CD4-positive, alpha-beta memory T cell (primary cell): ENCODE measurements around the gene COQ10A. TPM values are rescaled to one million over a fixed set of nuclear protein-coding genes. Genes with fewer than 3 reads are reported as not detected.
A peak's percentile ranks its signal among the peaks of the same experiment; 100 is the strongest.

Source experiments
- CTCF ChIA-PET: fragments of 350-600 bp; sonication (Branson Sonifier 250); formaldehyde crosslinking; loops from one replicate; lab custom pipeline; 2021; ENCODE audit warnings: inconsistent platforms; ENCODE audit not compliant: partially characterized antibody; lab: Charles Lee
- POLR2A ChIA-PET: fragments of 350-600 bp; sonication (Branson Sonifier 250); formaldehyde crosslinking; loops from one replicate; lab custom pipeline; 2021; ENCODE audit not compliant: partially characterized antibody; lab: Charles Lee
- DNase-seq, 5 donors: peaks; one replicate each; pipeline versions ENCODE4 v3.0.0 to v3.0.0-alpha.2; 2020 to 2022; ENCODE audit warnings: mixed read lengths in 1 of 5
- H3K27ac ChIP-seq: one replicate; pipeline ENCODE4 v1.7.0; 2013; ENCODE audit warnings: low read depth, low read length
- H3K27me3 ChIP-seq: 2 replicates; pipeline ENCODE4 v1.7.0; 2013; ENCODE audit warnings: mild to moderate bottlenecking, low read length, moderate library complexity; ENCODE audit not compliant: insufficient read depth
- H3K36me3 ChIP-seq: 2 replicates; pipeline ENCODE4 v1.7.0; 2013; ENCODE audit warnings: mild to moderate bottlenecking, low read length, moderate library complexity; ENCODE audit not compliant: insufficient read depth
- H3K4me1 ChIP-seq: 2 replicates; pipeline ENCODE4 v1.7.0; 2013; ENCODE audit warnings: mild to moderate bottlenecking, low read length, moderate library complexity; ENCODE audit not compliant: insufficient read depth
- H3K4me3 ChIP-seq, 2 donors: one replicate each; pipeline ENCODE4 v1.7.0; 2013; ENCODE audit warnings: low read length in 2 of 2, mild to moderate bottlenecking in 1 of 2
- H3K9me3 ChIP-seq, 2 donors: one replicate each; pipeline ENCODE4 v1.7.0; 2013; ENCODE audit warnings: low read length in 2 of 2, control low read depth in 1 of 2; ENCODE audit not compliant: control insufficient read depth in 1 of 2
- H3K27ac Mint-ChIP-seq, 7 donors: one replicate each; pipeline ENCODE4 v1.8.0; 2020 to 2021; ENCODE audit warnings: mixed read lengths in 7 of 7, mild to moderate bottlenecking in 6 of 7, inconsistent platforms in 3 of 7, moderate library complexity in 3 of 7
- H3K27me3 Mint-ChIP-seq, 2 donors: one replicate each; pipeline ENCODE4 v1.8.0; 2020 to 2021; ENCODE audit warnings: mixed read lengths in 2 of 2
- H3K36me3 Mint-ChIP-seq, 2 donors: one replicate each; pipeline ENCODE4 v1.8.0; 2020 to 2021; ENCODE audit warnings: mixed read lengths in 2 of 2, inconsistent platforms in 1 of 2, mild to moderate bottlenecking in 1 of 2
- H3K4me1 Mint-ChIP-seq, 4 donors: one replicate each; pipeline ENCODE4 v1.8.0; 2020 to 2021; ENCODE audit warnings: mixed read lengths in 4 of 4, mild to moderate bottlenecking in 1 of 4
- H3K4me3 Mint-ChIP-seq, 8 donors: one replicate each; pipeline ENCODE4 v1.8.0; 2020 to 2021; ENCODE audit warnings: mixed read lengths in 8 of 8, mild to moderate bottlenecking in 7 of 8, moderate library complexity in 6 of 8, inconsistent platforms in 3 of 8
- H3K9me3 Mint-ChIP-seq, 8 donors: one replicate each; pipeline ENCODE4 v1.8.0; 2020 to 2021; ENCODE audit warnings: mixed read lengths in 8 of 8, mild to moderate bottlenecking in 5 of 8, inconsistent platforms in 3 of 8, moderate library complexity in 1 of 8
- intact Hi-C: fragments of 100-400 bp; cut with micrococcal nuclease; formaldehyde crosslinking; loops from one replicate; pipeline ENCODE4 v1.15.1; 2023
- polyA plus RNA-seq, 2 donors: library from polyadenylated mRNA; unstranded; fragments of 300-500 nt; fragmentation: Illumina TruSeq; gene quantifications; one replicate each; pipeline ENCODE4 v1.2.3, GENCODE V29; 2021
- total RNA-seq, 2 experiments: library from RNA; stranded (reverse); gene quantifications; one replicate each; pipeline ENCODE4 v1.2.3, GENCODE V29; 2021

The COQ10A gene
- total and polyA plus RNA-seq, 4 experiments from 2014 or later = 8.7 to 38.6 (median 23.5) TPM

DNA sequence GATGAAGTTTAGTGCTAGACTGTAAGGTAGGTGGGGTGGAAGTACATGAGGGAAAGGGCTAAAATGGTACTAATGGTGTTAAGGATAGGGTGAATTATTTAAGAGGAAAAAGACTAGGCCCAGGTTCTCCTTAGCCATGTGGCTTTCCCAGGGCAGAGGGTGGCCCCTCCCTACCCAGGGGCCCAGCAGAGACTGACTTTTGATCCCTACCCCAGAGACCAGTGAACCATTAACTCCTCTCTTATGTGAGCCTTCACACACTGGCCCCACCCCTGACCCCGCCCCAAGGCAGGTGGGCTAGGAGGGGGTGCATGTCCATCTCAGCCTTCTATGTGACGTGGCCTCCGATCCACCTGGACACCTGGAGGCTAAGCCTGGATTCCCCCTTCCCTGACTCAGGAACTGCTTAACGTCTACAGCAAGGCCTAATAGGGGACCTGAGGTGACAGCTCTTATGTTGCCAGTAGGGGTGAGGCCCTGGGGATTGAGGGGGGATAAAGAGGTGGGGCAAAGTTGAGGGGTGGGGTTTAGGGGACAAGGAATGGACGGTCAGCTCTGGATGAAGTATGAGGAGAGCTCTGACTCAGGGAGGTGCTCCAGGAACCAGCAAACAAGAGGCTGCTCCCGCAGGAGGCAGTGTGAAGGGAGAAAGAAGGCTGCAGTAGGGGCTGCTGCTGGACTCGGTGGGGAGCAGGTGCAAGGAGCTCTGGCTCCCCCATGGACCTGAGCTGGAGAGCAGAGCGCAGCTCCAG is 36.1 kb upstream of the COQ10A start:
- Mint-ChIP-seq H3K4me3 (no peak overlapping the region), H3K27ac (peak overlapping the region in 2 of 7 donors; percentile 17 to 32), H3K36me3 (peaks cover 0 to 11% of the 10 kb centered on the region in 2 donors), H3K9me3 (peaks cover 0 to 2% (median 0%) of the 10 kb centered on the region in 8 donors), H3K27me3 (no peaks in the 10 kb centered on the region), H3K4me1 (peaks cover 0 to 4% (median under 1%) of the 10 kb centered on the region in 4 donors)
- Histone ChIP-seq H3K4me1 (peaks cover 3% of the 10 kb centered on the region), H3K27me3 (no peaks in the 10 kb centered on the region), H3K9me3 (no peaks in the 10 kb centered on the region), H3K4me3 (no peak overlapping the region), H3K27ac (no peak overlapping the region), H3K36me3 (no peaks in the 10 kb centered on the region)
- intact Hi-C loops = no loop called here
- ChIA-PET POLR2A (interaction anchor here (0.7 kb wide), 2 partner anchors 41 to 218 kb away, joined by 3 read pairs; no protein-coding TSS in a partner anchor), CTCF (interaction anchor here (1.1 kb wide), 2 partner anchors 9 to 41 kb away, joined by 3 to 5 read pairs; partner anchors contain the start of genes RNF41 and SMARCC2)
- no peak for DNase-seq

DNA sequence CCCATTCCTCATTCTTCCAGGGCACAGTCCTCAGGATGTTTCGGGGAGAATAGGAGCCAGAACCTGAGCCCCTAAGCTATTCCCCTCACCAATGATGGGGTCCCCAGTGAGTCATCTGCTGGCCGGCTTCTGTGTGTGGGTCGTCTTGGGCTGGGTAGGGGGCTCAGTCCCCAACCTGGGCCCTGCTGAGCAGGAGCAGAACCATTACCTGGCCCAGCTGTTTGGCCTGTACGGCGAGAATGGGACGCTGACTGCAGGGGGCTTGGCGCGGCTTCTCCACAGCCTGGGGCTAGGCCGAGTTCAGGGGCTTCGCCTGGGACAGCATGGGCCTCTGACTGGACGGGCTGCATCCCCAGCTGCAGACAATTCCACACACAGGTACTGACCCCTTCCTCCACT is 35.6 kb upstream of the COQ10A start:
- CTCF ChIA-PET = interaction anchor here (0.7 to 1.1 kb wide), 3 partner anchors 9 to 749 kb away, joined by 3 to 5 read pairs (median 3); partner anchors contain the start of genes RNF41 and SMARCC2
- no peaks in the 10 kb centered on the region for H3K27me3 ChIP-seq
- H3K4me1 Mint-ChIP-seq = peaks cover 0 to 1% (median 0%) of the 10 kb centered on the region in 4 donors

DNA sequence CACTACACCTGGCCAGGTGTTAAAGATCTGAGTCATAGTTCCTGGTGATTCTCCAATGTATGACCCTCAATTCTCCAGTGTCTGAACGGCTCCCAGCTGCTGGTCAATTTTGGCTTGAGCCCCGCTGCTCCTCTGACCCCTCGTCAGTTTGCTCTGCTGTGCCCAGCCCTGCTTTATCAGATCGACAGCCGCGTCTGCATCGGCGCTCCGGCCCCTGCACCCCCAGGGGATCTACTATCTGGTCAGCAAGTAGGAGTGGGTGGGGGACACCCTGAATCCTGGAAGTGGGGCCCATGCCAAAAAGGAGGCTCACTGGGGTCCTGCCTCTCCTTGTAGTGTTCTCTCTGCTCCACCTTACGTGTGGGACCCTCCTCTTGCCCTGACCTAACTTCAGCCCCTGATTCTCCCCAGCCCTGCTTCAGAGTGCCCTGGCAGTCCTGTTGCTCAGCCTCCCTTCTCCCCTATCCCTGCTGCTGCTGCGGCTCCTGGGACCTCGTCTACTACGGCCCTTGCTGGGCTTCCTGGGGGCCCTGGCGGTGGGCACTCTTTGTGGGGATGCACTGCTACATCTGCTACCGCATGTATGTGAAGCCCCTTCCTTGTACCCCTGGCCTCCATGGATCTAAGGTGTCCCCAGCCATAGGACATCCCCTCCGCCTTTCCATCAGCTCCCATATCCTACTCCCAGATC is 31.9 kb upstream of the COQ10A start:
- Mint-ChIP-seq H3K27ac (peak overlapping the region in 4 of 7 donors; percentile 20 to 71 (median 52)), H3K4me3 (no peak overlapping the region), H3K9me3 (peaks cover 0 to 2% (median 0%) of the 10 kb centered on the region in 8 donors), H3K27me3 (no peaks in the 10 kb centered on the region), H3K4me1 (no peaks in the 10 kb centered on the region), H3K36me3 (peaks cover 0 to 17% of the 10 kb centered on the region in 2 donors)
- intact Hi-C loops = no loop called here
- Histone ChIP-seq H3K36me3 (no peaks in the 10 kb centered on the region), H3K27ac (no peak overlapping the region), H3K4me1 (no peaks in the 10 kb centered on the region), H3K4me3 (no peak overlapping the region), H3K27me3 (no peaks in the 10 kb centered on the region), H3K9me3 (no peaks in the 10 kb centered on the region)
- ChIA-PET POLR2A (no interaction called here), CTCF (interaction anchor here (0.7 to 2.0 kb wide), 3 partner anchors 116 to 469 kb away, joined by 4 to 5 read pairs (median 5); partner anchors contain the start of gene ZC3H10)
- no peak for DNase-seq

More for the DNA sequence above, 35.6 kb upstream of the COQ10A start:
- H3K4me3 ChIP-seq = no peak overlapping the region
- no peaks in the 10 kb centered on the region for H3K9me3 ChIP-seq
- intact Hi-C loops = no loop called here
- Mint-ChIP-seq H3K36me3 (peaks cover 0 to 9% of the 10 kb centered on the region in 2 donors), H3K27me3 (no peaks in the 10 kb centered on the region), H3K27ac (no peak overlapping the region), H3K4me3 (peak overlapping the region in 1 of 8 donors; percentile 64), H3K9me3 (peaks cover 0 to 2% (median 0%) of the 10 kb centered on the region in 8 donors)
- POLR2A ChIA-PET = interaction anchor here (0.7 kb wide), 2 partner anchors 41 to 218 kb away, joined by 3 read pairs; no protein-coding TSS in a partner anchor
- H3K4me1 ChIP-seq = no peaks in the 10 kb centered on the region
- H3K27ac ChIP-seq = no peak overlapping the region
- no peaks in the 10 kb centered on the region for H3K36me3 ChIP-seq
- DNase-seq = no peak

DNA sequence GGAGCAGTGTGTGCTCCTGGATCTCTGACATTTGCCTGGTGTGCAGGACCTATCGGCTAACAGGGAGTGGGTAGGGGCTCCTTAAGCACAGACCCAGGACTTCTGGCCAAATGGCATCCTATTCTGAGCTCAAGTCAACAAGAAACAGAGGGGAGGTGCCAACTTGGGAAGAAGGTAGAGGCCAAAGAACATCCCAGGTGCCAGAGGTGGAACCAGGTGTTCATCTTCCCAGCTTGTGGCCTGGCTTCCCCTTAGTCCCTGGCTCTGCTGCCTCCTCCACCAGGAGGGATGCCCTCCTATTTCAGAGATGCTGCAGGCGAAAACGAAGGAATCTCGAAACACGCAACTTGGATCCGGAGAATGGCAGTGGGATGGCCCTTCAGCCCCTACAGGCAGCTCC is 30.7 kb upstream of the COQ10A start:
- Histone ChIP-seq H3K9me3 (no peaks in the 10 kb centered on the region), H3K4me1 (no peaks in the 10 kb centered on the region), H3K27ac (no peak overlapping the region), H3K36me3 (peaks cover 5% of the 10 kb centered on the region), H3K27me3 (no peaks in the 10 kb centered on the region), H3K4me3 (no peak overlapping the region)
- no peak overlapping the region for H3K4me3 Mint-ChIP-seq
- no peaks in the 10 kb centered on the region for H3K27me3 Mint-ChIP-seq
- no peak overlapping the region for H3K27ac Mint-ChIP-seq
- ChIA-PET CTCF (interaction anchor here (1.3 to 2.0 kb wide), 2 partner anchors 118 to 228 kb away, joined by 3 to 5 read pairs; no protein-coding TSS in a partner anchor), POLR2A (interaction anchor here (0.8 to 1.4 kb wide), 3 partner anchors 9 to 22 kb away, joined by 3 to 5 read pairs (median 3); partner anchors contain the start of genes ANKRD52 and RNF41)
- H3K9me3 Mint-ChIP-seq = no peaks in the 10 kb centered on the region
- H3K4me1 Mint-ChIP-seq = no peaks in the 10 kb centered on the region
- DNase-seq = no peak
- intact Hi-C loops = no loop called here
- peaks cover 0 to 24% of the 10 kb centered on the region in 2 donors for H3K36me3 Mint-ChIP-seq

DNA sequence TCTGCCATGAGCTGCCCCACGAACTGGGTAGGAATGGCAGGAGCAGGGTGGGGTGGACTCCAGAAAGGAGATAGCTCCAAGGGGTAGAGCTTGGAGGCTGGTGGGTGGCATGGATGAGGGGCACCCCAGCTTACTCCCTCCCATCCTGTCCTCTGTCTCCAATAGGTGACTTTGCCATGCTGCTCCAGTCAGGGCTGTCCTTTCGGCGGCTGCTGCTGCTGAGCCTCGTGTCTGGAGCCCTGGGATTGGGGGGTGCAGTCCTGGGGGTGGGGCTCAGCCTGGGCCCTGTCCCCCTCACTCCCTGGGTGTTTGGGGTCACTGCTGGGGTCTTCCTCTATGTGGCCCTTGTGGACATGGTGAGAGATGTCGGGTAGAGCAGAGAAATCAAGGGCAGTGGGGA is 29.8 kb upstream of the COQ10A start:
- ChIA-PET CTCF (interaction anchor here (1.3 kb wide), 1 partner anchor 118 kb away, joined by 3 read pairs; no protein-coding TSS in a partner anchor), POLR2A (interaction anchor here (1.1 to 1.4 kb wide), 2 partner anchors 15 to 21 kb away, joined by 3 to 5 read pairs; partner anchors contain the start of genes ANKRD52 and RNF41)
- H3K36me3 Mint-ChIP-seq = peaks cover 0 to 33% of the 10 kb centered on the region in 2 donors
- H3K4me1 Mint-ChIP-seq = no peaks in the 10 kb centered on the region
- no peak overlapping the region for H3K4me3 Mint-ChIP-seq
- no peaks in the 10 kb centered on the region for H3K27me3 Mint-ChIP-seq
- Histone ChIP-seq H3K9me3 (no peaks in the 10 kb centered on the region), H3K4me3 (no peak overlapping the region), H3K36me3 (peaks cover 14% of the 10 kb centered on the region), H3K4me1 (no peaks in the 10 kb centered on the region), H3K27ac (no peak overlapping the region), H3K27me3 (no peaks in the 10 kb centered on the region)
- no peak for DNase-seq
- H3K27ac Mint-ChIP-seq = peak overlapping the region in 1 of 7 donors; percentile 23
- intact Hi-C loops = no loop called here
- peaks cover 0 to under 1% (median 0%) of the 10 kb centered on the region in 8 donors for H3K9me3 Mint-ChIP-seq

DNA sequence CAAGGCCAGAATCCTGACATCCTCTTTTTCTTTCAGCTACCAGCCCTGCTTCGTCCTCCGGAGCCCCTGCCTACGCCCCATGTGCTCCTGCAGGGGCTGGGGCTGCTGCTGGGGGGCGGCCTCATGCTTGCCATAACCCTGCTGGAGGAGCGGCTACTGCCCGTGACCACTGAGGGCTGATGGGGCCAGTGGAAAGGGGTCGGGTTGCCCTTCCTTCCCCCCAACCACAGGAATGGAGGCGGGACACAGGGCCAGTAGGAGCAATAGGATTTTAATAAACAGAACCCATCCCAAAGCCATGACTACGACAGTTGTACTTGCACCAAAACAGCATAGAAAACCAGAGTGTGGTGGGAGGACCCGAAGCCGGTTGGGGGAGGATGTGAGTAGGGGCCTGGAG is 29.2 kb upstream of the COQ10A start:
- H3K4me3 Mint-ChIP-seq = no peak overlapping the region
- no peak for DNase-seq
- no peaks in the 10 kb centered on the region for H3K4me1 Mint-ChIP-seq
- peaks cover 20% of the 10 kb centered on the region for H3K36me3 ChIP-seq
- H3K27me3 Mint-ChIP-seq = no peaks in the 10 kb centered on the region
- no peaks in the 10 kb centered on the region for H3K27me3 ChIP-seq
- H3K9me3 Mint-ChIP-seq = peaks cover 0 to 4% (median 0%) of the 10 kb centered on the region in 8 donors
- no peaks in the 10 kb centered on the region for H3K4me1 ChIP-seq
- intact Hi-C loops = no loop called here
- no peak overlapping the region for H3K27ac ChIP-seq
- ChIA-PET CTCF (no interaction called here), POLR2A (no interaction called here)
- no peak overlapping the region for H3K4me3 ChIP-seq
- H3K9me3 ChIP-seq = no peaks in the 10 kb centered on the region
- peaks cover 0 to 38% of the 10 kb centered on the region in 2 donors for H3K36me3 Mint-ChIP-seq
- no peak overlapping the region for H3K27ac Mint-ChIP-seq
